D721Med (cell line): Measurements from ENCODE around the gene RBM4B.
"Not testable (repeated sequence)": the region's sequence is repeated elsewhere in the genome, so short reads cannot be mapped to it uniquely, and the experiment has no call there.

Experiments used
- DNase-seq: peaks from one replicate; pipeline ENCODE4 v3.0.0; 2011; ENCODE audit warnings: low spot score; ENCODE audit not compliant: insufficient read length
- FAIRE-seq: peaks from 2 replicates; lab custom pipeline; 2011; peaks lifted over from hg19 to GRCh38; lab: Jason Lieb, UNC
- CTCF ChIP-seq: IDR thresholded peaks from 2 replicates; pipeline ENCODE4 v1.5.1; 2012; ENCODE audit warnings: mild to moderate bottlenecking, control low read depth; ENCODE audit not compliant: insufficient read depth; ENCODE audit errors: missing control alignments

Gene RBM4B

GRCh38 chr11:66677599-66678375, at the start of gene RBM4B:
RBM4B (minus strand) TSS chr11:66677887; CDS start chr11:66677079, 808 bp downstream.
- DNase-seq, result peak; percentile 82
- TF ChIP-seq CTCF, result no peak
- FAIRE-seq, result no peak

- DNase-seq, result no peak
- FAIRE-seq, result no peak
- TF ChIP-seq CTCF, result no peak
Measured at GRCh38 chr11:66725647-66726046, 48.0 kb upstream of the RBM4B start.

GRCh38 chr11:66725114-66725513, 47.4 kb upstream of the RBM4B start:
- FAIRE-seq (no peak), DNase-seq (no peak)
- TF ChIP-seq CTCF, result no peak

- not testable (repeated sequence) for FAIRE-seq, DNase-seq
Measured at GRCh38 chr11:66724167-66724566, 46.5 kb upstream of the RBM4B start.

- DNase-seq (no peak), FAIRE-seq (no peak)
- no peak for TF ChIP-seq CTCF
Measured at GRCh38 chr11:66723693-66724092, 46.0 kb upstream of the RBM4B start.

- FAIRE-seq (no peak), DNase-seq (no peak)
- no peak for TF ChIP-seq CTCF
Measured at GRCh38 chr11:66722745-66723651, 45.3 kb upstream of the RBM4B start.

- FAIRE-seq (no peak), DNase-seq (no peak)
- no peak for TF ChIP-seq CTCF
Measured at GRCh38 chr11:66721939-66722338, 44.3 kb upstream of the RBM4B start.
